SH-SY5Y (cell line): Measurements from ENCODE around the gene LRMDA.

ENCODE experiments used
- GATA2 ChIP-seq: IDR thresholded peaks from 2 replicates; pipeline ENCODE4 v1.6.1; 2011; ENCODE audit warnings: mild to moderate bottlenecking, low read depth, low read length
- GATA3 ChIP-seq: IDR thresholded peaks from 2 replicates; pipeline ENCODE4 v1.6.1; 2011; ENCODE audit warnings: low read depth, mild to moderate bottlenecking, low read length, moderate library complexity

LRMDA gene

GRCh38 chr10:76082232-76082631, 650.8 kb downstream of the LRMDA start:
- TF ChIP-seq GATA2 (no peak), GATA3 (no peak)

DNA sequence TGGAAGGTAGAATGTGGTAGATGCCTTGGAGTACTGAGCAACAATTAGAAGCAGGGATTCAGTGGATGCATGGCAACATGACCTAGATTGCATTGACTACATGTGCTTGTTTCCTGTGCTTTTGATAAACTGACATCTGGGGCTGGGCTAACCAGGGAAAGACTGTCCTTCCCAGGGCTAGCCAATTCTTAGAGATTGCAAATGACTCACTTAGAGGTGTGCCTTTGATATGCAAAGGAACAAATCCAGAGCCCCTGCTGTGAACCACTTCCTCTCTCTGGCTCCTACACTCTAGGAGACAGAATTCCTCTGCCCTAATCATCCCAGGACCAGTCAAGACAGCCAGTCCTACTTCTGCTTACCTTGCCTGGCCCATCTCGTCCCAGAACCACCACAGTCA, 651.5 kb downstream of the LRMDA start:
- TF ChIP-seq GATA3: no peak
- no peak for TF ChIP-seq GATA2

GRCh38 chr10:76085002-76085816, 653.8 kb downstream of the LRMDA start:
- TF ChIP-seq GATA2 (no peak), GATA3 (no peak)

GRCh38 chr10:76085817-76086167, 654.4 kb downstream of the LRMDA start:
- TF ChIP-seq GATA3 (no peak), GATA2 (no peak)

DNA sequence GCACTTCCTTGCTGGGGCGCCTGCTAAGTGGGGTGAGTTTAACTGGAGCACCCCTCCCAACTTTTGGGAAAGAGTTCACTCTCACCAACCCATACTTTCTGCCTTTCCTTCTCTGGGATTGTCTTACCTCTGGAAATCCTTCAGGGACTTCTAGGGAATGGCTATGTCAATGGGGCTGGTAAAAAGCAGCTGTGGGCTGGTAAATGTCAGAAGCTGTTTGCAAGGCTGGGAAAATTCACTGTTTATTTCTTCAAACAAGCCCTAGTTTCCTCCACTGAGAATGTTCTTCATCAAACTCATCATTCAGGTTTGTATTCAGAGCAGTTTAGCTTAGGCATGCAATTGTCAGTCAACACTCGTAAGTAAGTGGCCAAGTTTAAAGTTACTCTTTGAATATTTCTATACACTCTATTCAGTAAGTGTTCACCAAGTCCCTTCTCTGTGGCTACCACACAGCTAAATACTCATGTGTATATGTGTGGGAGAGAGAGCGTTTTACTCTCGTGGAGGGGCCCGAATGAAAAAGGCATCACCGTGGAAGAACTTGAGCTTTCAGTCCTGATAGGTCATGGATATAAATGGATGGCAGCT, 654.8 kb downstream of the LRMDA start:
- TF ChIP-seq GATA2 (no peak), GATA3 (no peak)

DNA sequence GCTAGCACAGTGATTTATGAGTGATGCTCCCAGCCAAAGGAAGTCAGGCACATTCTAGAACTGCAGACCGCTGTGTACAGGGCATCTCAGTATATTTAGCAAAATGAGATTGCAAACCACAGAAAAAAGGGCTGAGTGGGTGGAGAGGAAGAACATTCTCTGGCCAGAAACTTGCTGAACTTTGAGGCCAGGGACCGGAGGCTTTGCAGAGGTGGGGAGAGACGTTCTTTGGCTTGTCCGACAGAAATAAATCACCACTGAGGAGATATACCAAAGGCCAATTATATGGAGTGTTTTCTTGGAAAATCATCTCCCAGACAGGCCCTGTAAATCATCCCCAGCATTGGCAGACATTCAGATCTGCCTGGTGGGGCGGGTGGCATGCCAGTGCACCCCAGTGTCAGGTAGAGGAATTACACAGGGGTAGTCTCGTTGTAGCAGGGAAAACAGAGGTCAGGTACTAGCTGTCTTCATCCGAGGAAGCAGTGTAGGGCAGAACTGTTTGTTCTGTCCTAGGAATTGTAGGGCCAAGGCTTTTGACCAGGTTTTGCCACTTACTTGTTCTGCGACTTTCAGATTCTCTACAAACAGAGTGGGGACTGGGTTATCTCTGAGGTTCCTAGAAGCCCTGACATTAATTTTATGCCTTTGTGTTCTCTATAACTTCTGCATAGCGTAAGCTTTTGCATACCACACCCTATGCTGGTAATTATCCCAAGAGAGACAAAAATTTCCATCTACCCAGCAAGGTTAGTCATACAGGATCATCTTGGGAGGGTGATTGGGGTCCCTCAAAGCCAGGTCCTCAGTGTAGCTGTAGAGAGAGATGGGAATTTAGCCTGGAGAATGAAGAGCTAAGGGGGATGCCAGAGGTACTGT, 655.6 kb downstream of the LRMDA start:
- TF ChIP-seq GATA3: no peak
- no peak for TF ChIP-seq GATA2

DNA sequence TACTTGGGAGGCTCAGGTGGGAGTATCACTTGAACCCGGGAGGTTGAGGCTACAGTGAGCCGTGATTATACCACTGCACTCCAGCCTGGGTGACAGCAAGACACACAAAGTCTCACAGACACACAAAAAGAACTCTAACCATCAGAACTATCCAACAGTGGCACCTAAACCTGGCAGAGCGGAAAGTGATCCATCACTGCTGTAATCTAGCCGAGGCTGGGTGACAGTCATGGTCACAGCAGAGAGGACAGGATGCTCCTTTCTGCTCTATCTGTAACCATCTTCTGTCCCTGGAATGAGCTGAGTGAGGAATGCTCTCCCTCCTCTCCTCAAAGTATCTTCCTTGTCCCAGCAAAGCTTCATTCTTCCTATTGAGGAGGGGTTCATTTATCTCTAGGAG, 656.6 kb downstream of the LRMDA start:
- TF ChIP-seq GATA3 (no peak), GATA2 (no peak)

GRCh38 chr10:76088980-76089379, 657.6 kb downstream of the LRMDA start:
- TF ChIP-seq GATA2: no peak
- no peak for TF ChIP-seq GATA3

- TF ChIP-seq GATA3: no peak
- TF ChIP-seq GATA2: no peak
Observed at GRCh38 chr10:76089556-76090180, 658.2 kb downstream of the LRMDA start.

DNA sequence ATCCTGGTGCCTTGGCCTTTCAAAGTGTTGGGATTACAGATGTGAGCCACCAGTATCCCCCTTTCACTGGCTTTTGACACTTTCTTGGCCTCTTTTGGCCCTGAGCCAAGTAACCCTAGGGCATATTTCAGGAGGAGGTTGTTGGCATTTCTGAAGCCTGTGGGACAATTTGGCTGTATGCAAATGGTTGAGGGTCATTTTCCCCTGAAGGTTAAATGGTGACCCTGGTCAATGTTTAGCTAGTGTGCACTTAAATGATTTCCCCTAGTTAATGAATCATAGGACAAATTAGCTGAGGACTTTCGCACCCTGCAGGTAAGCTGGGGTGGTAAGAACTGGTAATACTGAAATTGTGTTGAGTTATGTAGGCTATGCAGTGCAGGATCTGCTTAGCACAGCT, 660.5 kb downstream of the LRMDA start:
- TF ChIP-seq GATA3 (no peak), GATA2 (no peak)

GRCh38 chr10:76106611-76107010, 675.2 kb downstream of the LRMDA start:
- TF ChIP-seq GATA2 (no peak), GATA3 (no peak)

DNA sequence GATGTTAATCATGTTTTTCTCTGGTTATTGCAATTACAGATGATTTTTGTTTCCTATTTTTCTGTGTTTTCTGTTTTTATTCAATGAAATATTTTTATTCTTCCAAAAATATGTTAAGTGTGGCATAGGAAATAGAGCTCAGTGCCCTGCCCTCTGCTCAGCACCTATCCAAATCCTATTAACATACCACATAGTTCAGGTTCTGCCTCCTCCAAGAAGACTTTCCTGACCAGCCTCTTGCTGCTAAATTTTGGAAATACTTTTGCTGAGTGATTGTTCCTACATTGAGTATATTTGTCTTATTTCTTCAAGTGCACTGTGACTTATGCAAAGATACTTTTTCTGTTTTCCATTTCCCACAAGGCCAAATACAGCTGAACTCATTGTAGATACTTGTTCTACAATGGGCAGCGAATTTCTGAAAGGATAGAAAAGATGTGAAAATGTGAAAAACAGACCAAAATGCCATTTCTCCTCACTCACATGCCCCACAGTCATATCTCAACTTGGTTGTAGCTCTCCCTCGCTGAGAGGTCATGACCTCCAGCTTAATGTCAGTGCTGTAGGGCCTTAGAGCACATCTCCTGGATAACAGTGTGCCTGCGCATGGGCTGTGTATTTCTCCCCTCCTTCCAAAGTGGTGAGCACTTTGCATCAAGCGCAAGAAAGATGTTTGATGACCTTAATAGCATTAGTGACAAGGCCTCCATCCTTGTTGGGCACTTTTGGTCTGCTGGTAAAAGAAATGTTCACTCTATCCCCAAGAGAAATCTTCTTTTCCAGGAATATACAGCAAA, 677.3 kb downstream of the LRMDA start:
- TF ChIP-seq GATA3 (no peak), GATA2 (no peak)

DNA sequence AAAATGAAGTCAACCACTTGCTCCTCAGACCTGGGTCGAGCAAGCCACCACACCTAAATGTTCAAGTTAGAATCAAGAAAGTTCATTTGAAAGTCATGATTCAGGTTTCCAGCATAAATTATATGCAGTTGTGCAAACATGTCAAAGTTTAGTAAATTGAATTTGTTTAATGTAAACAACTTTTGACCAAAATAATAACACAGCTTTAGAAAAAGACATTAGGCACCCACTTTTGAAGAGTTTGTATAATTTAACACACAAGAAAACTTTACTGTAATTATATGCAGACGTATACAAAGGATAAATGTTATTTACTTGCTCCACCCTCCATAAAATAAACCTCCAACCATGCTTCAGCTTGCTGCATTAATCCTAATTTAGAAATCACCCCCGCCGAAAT, 680.0 kb downstream of the LRMDA start:
- TF ChIP-seq GATA3 (no peak), GATA2 (no peak)
